ENCODE measurements around the gene B3GAT2.

GRCh38 chr6:70996106-70996505, 39.2 kb upstream of the B3GAT2 start:
- TF ChIP-seq CTCF (conservative IDR thresholded peaks at IDR 0.05; ENCODE audit: low read length): no peak
- no peak for TF ChIP-seq EZH2phosphoT487 (IDR thresholded peaks at IDR 0.05; ENCODE audit: borderline replicate concordance, low read depth, low read length)
